AG04450 (cell line): ENCODE measurements around the gene NAA16. TPM values are rescaled to one million over a fixed set of nuclear protein-coding genes. Genes with fewer than 3 reads are reported as not detected.
A peak's percentile ranks its signal among the peaks of the same experiment; 100 is the strongest.

ENCODE experiments used
- CTCF ChIA-PET: fragments of 300-600, 350-600 bp; formaldehyde crosslinking; extraction: SDS; loops from one replicate; lab custom pipeline; 2022; ENCODE audit warnings: antibody characterized with exemption, inconsistent platforms; lab: Charles Lee
- POLR2A ChIA-PET: fragments of 350-600 bp; formaldehyde crosslinking; extraction: SDS; loops from one replicate; lab custom pipeline; 2021; ENCODE audit warnings: antibody characterized with exemption, inconsistent platforms; lab: Yijun Ruan, JAX
- DNase-seq: peaks from one replicate; pipeline ENCODE4 v3.0.0-alpha.2; 2011; ENCODE audit warnings: low read depth, low spot score
- H3K27ac ChIP-seq: one replicate; pipeline ENCODE4 v1.5.1; 2012; ENCODE audit warnings: low read depth, low read length, control low read depth
- H3K27me3 ChIP-seq: one replicate; pipeline ENCODE4 v1.6.0; 2012; ENCODE audit warnings: low read length; ENCODE audit not compliant: control insufficient read depth, insufficient read depth
- H3K4me3 ChIP-seq: 2 replicates; pipeline ENCODE4 v1.5.1; 2011; ENCODE audit warnings: mild to moderate bottlenecking, low read depth, low read length, control low read depth
- H3K9me3 ChIP-seq: 2 replicates; pipeline ENCODE4 v1.5.1; 2012; ENCODE audit warnings: low read length; ENCODE audit not compliant: control insufficient read depth, insufficient read depth
- polyA plus RNA-seq: library from polyadenylated mRNA; depleted of rRNA; stranded (reverse); fragments of >200 nt; gene quantifications from 2 replicates; pipeline ENCODE4 v1.2.3, GENCODE V29; 2011
- TF ChIP-seq, protein P1 (sequence below): IDR thresholded peaks from 2 replicates; pipeline ENCODE4 v1.5.1; 2011; ENCODE audit warnings: low read depth, low read length, control low read depth, inconsistent platforms

Gene NAA16
- polyA plus RNA-seq, 1 experiment: 14.9 TPM

DNA sequence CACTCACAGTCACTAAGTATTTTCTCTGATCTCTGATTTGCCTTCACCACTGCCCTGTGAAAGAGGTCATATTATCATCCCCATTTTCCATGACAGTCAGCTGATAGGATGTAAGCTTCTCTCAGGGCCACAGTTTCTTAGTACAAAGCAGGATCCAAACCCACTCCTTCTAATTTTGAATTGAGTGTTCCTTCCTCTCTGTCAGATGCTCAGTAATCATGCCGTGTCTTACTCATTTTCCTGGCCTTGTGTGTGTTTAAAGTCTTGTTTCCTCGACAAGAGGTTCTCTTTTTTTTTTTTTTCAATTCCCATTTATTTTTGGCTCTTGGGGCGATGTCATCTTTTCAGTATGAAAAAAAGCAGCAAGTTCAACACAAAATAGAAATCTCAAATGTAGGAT, 72.3 kb downstream of the NAA16 start:
- CTCF ChIA-PET: interaction anchor here (1.0 to 2.7 kb wide), 3 partner anchors 76 to 310 kb away, joined by 3 to 20 read pairs (median 3); no protein-coding TSS in a partner anchor
- DNase-seq: no peak
- no peaks in the 10 kb centered on the region for H3K9me3 ChIP-seq
- no peaks in the 10 kb centered on the region for H3K27me3 ChIP-seq
- H3K27ac ChIP-seq: no peak overlapping the region
- TF ChIP-seq, protein P1, sequence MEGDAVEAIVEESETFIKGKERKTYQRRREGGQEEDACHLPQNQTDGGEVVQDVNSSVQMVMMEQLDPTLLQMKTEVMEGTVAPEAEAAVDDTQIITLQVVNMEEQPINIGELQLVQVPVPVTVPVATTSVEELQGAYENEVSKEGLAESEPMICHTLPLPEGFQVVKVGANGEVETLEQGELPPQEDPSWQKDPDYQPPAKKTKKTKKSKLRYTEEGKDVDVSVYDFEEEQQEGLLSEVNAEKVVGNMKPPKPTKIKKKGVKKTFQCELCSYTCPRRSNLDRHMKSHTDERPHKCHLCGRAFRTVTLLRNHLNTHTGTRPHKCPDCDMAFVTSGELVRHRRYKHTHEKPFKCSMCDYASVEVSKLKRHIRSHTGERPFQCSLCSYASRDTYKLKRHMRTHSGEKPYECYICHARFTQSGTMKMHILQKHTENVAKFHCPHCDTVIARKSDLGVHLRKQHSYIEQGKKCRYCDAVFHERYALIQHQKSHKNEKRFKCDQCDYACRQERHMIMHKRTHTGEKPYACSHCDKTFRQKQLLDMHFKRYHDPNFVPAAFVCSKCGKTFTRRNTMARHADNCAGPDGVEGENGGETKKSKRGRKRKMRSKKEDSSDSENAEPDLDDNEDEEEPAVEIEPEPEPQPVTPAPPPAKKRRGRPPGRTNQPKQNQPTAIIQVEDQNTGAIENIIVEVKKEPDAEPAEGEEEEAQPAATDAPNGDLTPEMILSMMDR: no peak
- H3K4me3 ChIP-seq: no peak overlapping the region
- POLR2A ChIA-PET: no interaction called here

DNA sequence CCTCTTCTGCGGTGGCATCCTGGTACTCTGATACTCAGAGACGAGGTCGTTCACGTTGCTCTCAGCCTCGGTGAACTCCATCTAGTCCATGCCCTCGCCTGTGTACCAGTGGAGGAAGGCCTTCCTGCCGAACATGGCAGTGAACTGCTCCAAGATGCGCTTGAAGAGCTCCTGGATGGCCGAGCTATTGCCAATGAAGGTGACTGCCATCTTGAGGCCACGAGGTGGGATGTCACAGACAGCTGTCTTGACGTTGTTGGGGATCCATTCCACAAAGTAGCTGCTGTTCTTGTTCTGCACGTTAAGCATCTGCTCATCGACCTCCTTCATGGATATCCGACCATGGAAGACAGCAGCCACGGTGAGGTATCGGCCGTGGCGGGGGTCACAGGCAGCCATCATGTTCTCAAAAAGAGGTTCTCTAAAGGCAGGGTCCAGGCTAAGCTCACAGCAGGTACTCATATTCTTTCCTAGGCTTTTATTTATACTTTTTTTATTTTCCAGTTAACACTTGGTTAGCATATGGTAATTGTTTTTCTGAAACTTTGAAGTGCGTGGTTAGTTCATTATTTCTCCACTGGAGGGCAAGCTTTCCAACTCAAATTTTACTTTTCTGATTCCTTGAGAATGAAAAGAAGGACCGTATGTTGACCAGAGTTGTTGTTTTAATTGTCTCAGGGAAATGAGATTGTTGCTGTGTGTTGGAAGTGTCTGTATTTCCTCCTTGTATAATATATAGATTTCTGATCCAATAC, 73.9 kb downstream of the NAA16 start:
- DNase-seq: no peak
- H3K4me3 ChIP-seq: no peak overlapping the region
- no peaks in the 10 kb centered on the region for H3K9me3 ChIP-seq
- ChIA-PET CTCF (interaction anchor here (0.6 to 2.7 kb wide), 11 partner anchors 10 to 284 kb away, joined by 3 to 20 read pairs (median 3); no protein-coding TSS in a partner anchor), POLR2A (no interaction called here)
- TF ChIP-seq, protein P1: peak; percentile 63
- H3K27me3 ChIP-seq: peaks cover 2% of the 10 kb centered on the region
- no peak overlapping the region for H3K27ac ChIP-seq

DNA sequence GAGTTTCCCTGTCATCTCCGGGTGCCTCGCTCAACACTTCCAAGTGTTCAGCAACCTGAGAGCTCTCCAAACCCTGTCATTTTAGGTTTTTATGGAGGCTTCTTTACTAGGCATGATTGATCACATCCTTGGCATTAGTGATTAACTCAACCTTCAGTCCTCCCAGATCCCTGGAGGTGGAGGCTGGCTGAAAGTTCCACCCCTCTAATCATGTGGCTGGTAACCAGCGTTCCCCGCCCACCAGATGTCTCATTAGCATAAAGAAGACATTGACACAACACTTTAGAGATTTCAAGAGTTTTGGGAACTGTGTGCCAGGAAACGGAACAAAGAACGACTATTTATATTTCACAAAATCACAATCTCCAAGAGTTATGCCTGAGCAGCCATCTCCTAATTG, 75.1 kb downstream of the NAA16 start:
- peaks cover 2% of the 10 kb centered on the region for H3K27me3 ChIP-seq
- TF ChIP-seq, protein P1: no peak
- H3K9me3 ChIP-seq: no peaks in the 10 kb centered on the region
- POLR2A ChIA-PET: no interaction called here
- DNase-seq: no peak
- H3K27ac ChIP-seq: no peak overlapping the region
- H3K4me3 ChIP-seq: no peak overlapping the region
- CTCF ChIA-PET: interaction anchor here (0.6 to 2.7 kb wide), 5 partner anchors 17 to 267 kb away, joined by 3 to 20 read pairs (median 4); no protein-coding TSS in a partner anchor

GRCh38 chr13:41387576-41387975, 76.5 kb downstream of the NAA16 start:
- TF ChIP-seq, protein P1: no peak
- Histone ChIP-seq H3K27me3 (peaks cover 2% of the 10 kb centered on the region), H3K9me3 (no peaks in the 10 kb centered on the region), H3K27ac (no peak overlapping the region), H3K4me3 (no peak overlapping the region)
- ChIA-PET CTCF (no interaction called here), POLR2A (no interaction called here)
- no peak for DNase-seq
